GM12878 (cell line): ENCODE results near the gene HS3ST6. TPM values are rescaled to one million over a fixed set of nuclear protein-coding genes. Genes with fewer than 3 reads are reported as not detected.

Source experiments
- ATAC-seq: fragments of 200-7000 bp; cut with Tn5 transposase; 3 replicates; pipeline ENCODE4 v1.9.1; 2020; ENCODE audit warnings: mild to moderate bottlenecking, moderate library complexity
- BruUV-seq: library from RNA; stranded (reverse); fragments of 400-500 nt; replicated peaks from 2 replicates; lab custom pipeline; 2021; lab: Mats Ljungman, UMichigan
- CTCF ChIA-PET: fragments of 300-600 bp; sonication (Branson Sonifier 250); formaldehyde crosslinking; extraction: SDS; loops from one replicate; lab custom pipeline; 2021; ENCODE audit warnings: inconsistent platforms; lab: Yijun Ruan, JAX
- POLR2A ChIA-PET: fragments of 350-600 bp; formaldehyde crosslinking; extraction: SDS; loops from one replicate; lab custom pipeline; 2021; ENCODE audit warnings: inconsistent platforms; lab: Charles Lee
- RAD21 ChIA-PET: fragments of 300-600 bp; sonication (Branson Sonifier 250); formaldehyde crosslinking; loops from one replicate; lab custom pipeline; 2023; ENCODE audit warnings: antibody characterized with exemption; ENCODE audit not compliant: unreplicated experiment; lab: Charles Lee
- SMC1A ChIA-PET: fragments of 300-600 bp; sonication (Branson Sonifier 250); formaldehyde crosslinking; loops from one replicate; lab custom pipeline; 2023; ENCODE audit not compliant: unreplicated experiment, uncharacterized antibody; lab: Charles Lee
- DNase-seq: peaks from one replicate; pipeline ENCODE4 v3.0.0-alpha.2; 2011; ENCODE audit warnings: low read depth, low spot score
- FAIRE-seq: peaks from 3 replicates; lab custom pipeline; 2011; peaks lifted over from hg19 to GRCh38; lab: Jason Lieb, UNC
- H2AFZ ChIP-seq: 2 replicates; pipeline ENCODE4 v1.6.0; 2011; ENCODE audit warnings: low read depth, low read length, control low read depth; ENCODE audit not compliant: control insufficient read depth
- H3K27ac ChIP-seq: 2 replicates; pipeline ENCODE4 v1.5.1; 2011; ENCODE audit warnings: control low read depth; ENCODE audit not compliant: control insufficient read depth, insufficient read depth
- H3K27me3 ChIP-seq, 2 experiments: replicated peaks in 1 of 2; 2 replicates each; pipeline versions ENCODE4 v1.6.0 to v1.6.1; 2011; ENCODE audit warnings: low read length in 1 of 2; ENCODE audit not compliant: control insufficient read depth in 2 of 2, insufficient read depth in 2 of 2
- H3K36me3 ChIP-seq, 2 experiments: 2 replicates each; pipeline ENCODE4 v1.5.1; 2011; ENCODE audit warnings: low read length in 1 of 2; ENCODE audit not compliant: control insufficient read depth in 2 of 2, insufficient read depth in 2 of 2
- H3K4me1 ChIP-seq: 2 replicates; pipeline ENCODE4 v1.6.1; 2011; ENCODE audit warnings: mild to moderate bottlenecking, low read length, moderate library complexity, mixed read lengths; ENCODE audit not compliant: control insufficient read depth, insufficient read depth
- H3K4me2 ChIP-seq: 2 replicates; pipeline ENCODE4 v1.6.0; 2011; ENCODE audit warnings: control low read depth; ENCODE audit not compliant: control insufficient read depth, insufficient read depth
- H3K4me3 ChIP-seq: fragments of 200-600 bp; sonication (generic); 2 replicates; pipeline ENCODE4 v1.5.1; 2016
- H3K79me2 ChIP-seq: 2 replicates; pipeline ENCODE4 v1.6.0; 2011; ENCODE audit warnings: low read length; ENCODE audit not compliant: control insufficient read depth, insufficient read depth
- H3K9ac ChIP-seq: 2 replicates; pipeline ENCODE4 v1.8.0; 2011; ENCODE audit warnings: low read length, control low read depth, mixed read lengths; ENCODE audit not compliant: control insufficient read depth, insufficient read depth
- H3K9me3 ChIP-seq: replicated peaks from 3 replicates; pipeline ENCODE4 v1.5.1; 2011; ENCODE audit warnings: mild to moderate bottlenecking, low read length; ENCODE audit not compliant: control insufficient read depth, insufficient read depth
- H4K20me1 ChIP-seq: 2 replicates; pipeline ENCODE4 v1.6.0; 2011; ENCODE audit not compliant: control insufficient read depth, insufficient read depth
- ATF7 ChIP-seq: fragments of 450-650 bp; IDR thresholded peaks from 2 replicates; pipeline ENCODE4 v1.6.1; 2016; ENCODE audit warnings: low read depth, mild to moderate bottlenecking
- SMARCA5 ChIP-seq: fragments of 450-650 bp; IDR thresholded peaks from 2 replicates; pipeline ENCODE4 v1.6.1; 2017; ENCODE audit warnings: mild to moderate bottlenecking
- WGBS: methylation state at CpG from one replicate; pipeline ENCODE4 v1.1.6; 2016; ENCODE audit warnings: low lambda C conversion rate; ENCODE audit not compliant: insufficient replicate concordance, insufficient coverage; ENCODE audit errors: missing lambda C conversion rate; 5-methylcytosine and 5-hydroxymethylcytosine counted together
- in situ Hi-C: fragments of 300-500 bp; cut with MboI; formaldehyde crosslinking; loops from 9 replicates; pipeline ENCODE4 v1.14.3; 2018; ENCODE audit warnings: mixed read lengths
- intact Hi-C: fragments of 100-400 bp; cut with micrococcal nuclease; formaldehyde crosslinking; loops from one replicate; pipeline ENCODE4 v1.14.2; 2022; ENCODE audit not compliant: unreplicated experiment
- polyA plus RNA-seq, 11 experiments: library from polyadenylated mRNA; depleted of rRNA in 4 of 11; unstranded in 6 of 11; stranded (reverse) in 5 of 11; fragments of >200 nt; fragmentation: Nextera tagmentation in 4 of 11; fragmentation: Illumina TruSeq in 1 of 11; extraction: Ambion mirVana in 4 of 11; extraction: Trizol in 1 of 11; gene quantifications; 1 replicate in 1 of 11; 2 replicates in 10 of 11; pipeline versions ENCODE4 v1.2.1 to v1.2.3, GENCODE V29; 2011 to 2016; ENCODE audit warnings: inconsistent platforms in 2 of 11, missing spikeins in 2 of 11, low read depth in 1 of 11
- total RNA-seq, 4 experiments: library from RNA; depleted of rRNA in 3 of 4; stranded (reverse); fragments of >200 nt in 3 of 4; fragmentation: Illumina TruSeq in 1 of 4; extraction: Trizol in 1 of 4; gene quantifications; 2 replicates each; pipeline versions ENCODE4 v1.2.1 to v1.2.3, GENCODE V29; 2013 to 2021
- TF ChIP-seq, protein P1 (sequence below): fragments of 450-650 bp; IDR thresholded peaks from 2 replicates; pipeline ENCODE4 v1.6.1; 2014; ENCODE audit warnings: mild to moderate bottlenecking

The HS3ST6 gene
- total and polyA plus RNA-seq, 10 of the 15 experiments (the other 5 are each of a cell fraction or from before 2014, with no cell fraction given): not detected

DNA sequence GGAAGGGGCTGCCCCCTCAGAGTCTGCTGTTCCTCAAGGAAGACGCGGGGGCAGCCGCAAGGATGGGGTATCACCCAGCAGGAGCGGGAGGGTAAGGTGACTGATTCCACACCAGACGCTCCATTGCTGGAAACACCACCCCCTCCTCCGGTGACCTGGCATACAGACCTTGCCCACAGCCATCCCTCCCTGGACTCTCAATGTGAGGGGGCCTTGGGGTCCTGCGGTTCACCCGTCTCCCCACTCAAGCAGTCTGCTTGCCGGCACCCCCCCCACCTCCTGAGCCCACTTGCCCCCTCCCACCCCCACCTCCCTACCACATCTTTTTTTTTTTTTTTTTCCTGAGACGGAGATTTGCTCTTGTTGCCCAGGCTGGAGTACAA, 12.1 kb upstream of the HS3ST6 start:
- SMC1A ChIA-PET: interaction anchor here (1.8 kb wide), 1 partner anchor 64 kb away, joined by 3 read pairs; no protein-coding TSS in a partner anchor
- RAD21 ChIA-PET: no interaction called here
- Histone ChIP-seq H3K27ac (no peak overlapping the region), H3K4me2 (no peak overlapping the region), H3K36me3 (no peaks in the 10 kb centered on the region), H3K4me1 (no peaks in the 10 kb centered on the region; the same call in 1 of the 2 replicates), H3K4me3 (no peak overlapping the region), H3K9ac (no peak overlapping the region), H2AFZ (no peak overlapping the region), H4K20me1 (no peaks in the 10 kb centered on the region), H3K79me2 (no peaks in the 10 kb centered on the region), H3K9me3 (no peaks in the 10 kb centered on the region), H3K27me3 (no peaks in the 10 kb centered on the region; a peak in 3 of 4 replicates)
- DNase-seq (no peak), ATAC-seq (no peak), FAIRE-seq (no peak)
- POLR2A ChIA-PET: no interaction called here
- intact Hi-C loops (no loop called here), in situ Hi-C loops (loop anchor here (10.0 kb wide), 1 partner anchor 66 kb away; no protein-coding TSS in a partner anchor)
- BruUV-seq: no TSS peak
- WGBS: 71% methylated on average over 6 of the region's 10 CpGs
- TF ChIP-seq, protein P1, sequence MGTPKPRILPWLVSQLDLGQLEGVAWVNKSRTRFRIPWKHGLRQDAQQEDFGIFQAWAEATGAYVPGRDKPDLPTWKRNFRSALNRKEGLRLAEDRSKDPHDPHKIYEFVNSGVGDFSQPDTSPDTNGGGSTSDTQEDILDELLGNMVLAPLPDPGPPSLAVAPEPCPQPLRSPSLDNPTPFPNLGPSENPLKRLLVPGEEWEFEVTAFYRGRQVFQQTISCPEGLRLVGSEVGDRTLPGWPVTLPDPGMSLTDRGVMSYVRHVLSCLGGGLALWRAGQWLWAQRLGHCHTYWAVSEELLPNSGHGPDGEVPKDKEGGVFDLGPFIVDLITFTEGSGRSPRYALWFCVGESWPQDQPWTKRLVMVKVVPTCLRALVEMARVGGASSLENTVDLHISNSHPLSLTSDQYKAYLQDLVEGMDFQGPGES: no peak
- no peak for TF ChIP-seq ATF7
- TF ChIP-seq SMARCA5: no peak
- CTCF ChIA-PET: interaction anchor here (1.6 to 2.5 kb wide), 4 partner anchors 10 to 64 kb away, joined by 4 to 12 read pairs (median 8); no protein-coding TSS in a partner anchor
